ENCODE measurements around the gene GMDS. TPM values are rescaled to one million over a fixed set of nuclear protein-coding genes. Genes with fewer than 3 reads are reported as not detected.
A peak's percentile ranks its signal among the peaks of the same experiment; 100 is the strongest.

Gene GMDS
- total and polyA plus RNA-seq, 2 donors (not counting 3 experiments of a cell fraction or from before 2014, with no cell fraction given) = 9.8 to 23.5 TPM

- no peaks in the 10 kb centered on the region for H3K9me3 ChIP-seq (replicated peaks; ENCODE audit: control insufficient read depth, insufficient read depth, low read length)
- no peaks in the 10 kb centered on the region for H3K27me3 ChIP-seq (ENCODE audit: control insufficient read depth in 2 of 2, insufficient read depth in 2 of 2, low read length in 2 of 2)
- TF ChIP-seq EZH2 (IDR thresholded peaks at IDR 0.05; ENCODE audit: borderline replicate concordance, low read depth, low read length, severe bottlenecking) (no peak), CTCF (IDR thresholded peaks at IDR 0.05; ENCODE audit: extremely low read depth in 1 of 2, insufficient read depth in 1 of 2, low read depth in 1 of 2, low read length in 2 of 2) (no peak), JUN (IDR thresholded peaks at IDR 0.05; ENCODE audit: borderline replicate concordance, insufficient read depth, insufficient read length, low read depth) (peak; percentile 5), MAX (IDR thresholded peaks at IDR 0.05; ENCODE audit: insufficient read depth, insufficient read length) (no peak), POLR2AphosphoS5 (IDR thresholded peaks at IDR 0.05; ENCODE audit: insufficient read depth, low read depth, low read length) (no peak), GATA2 (IDR thresholded peaks at IDR 0.05; ENCODE audit: insufficient read depth, insufficient read length, low read depth, low read length) (peak; percentile 23)
- H3K9ac ChIP-seq (replicated peaks; ENCODE audit: extremely low read depth, insufficient read depth, low read length) = peak overlapping the region; percentile 11
- H2AFZ ChIP-seq (ENCODE audit: low read depth, low read length) = no peak overlapping the region
- H3K79me2 ChIP-seq (ENCODE audit: control insufficient read depth, insufficient read depth, low read length) = no peaks in the 10 kb centered on the region
- BruUV-seq (replicated peaks) = no TSS peak
- peak overlapping the region in 1 of 3 experiments; percentile 3 for H3K4me3 ChIP-seq (replicated peaks in 1 of 3; ENCODE audit: insufficient read depth in 1 of 3, low read depth in 1 of 3, low read length in 3 of 3)
- H3K4me2 ChIP-seq (ENCODE audit: insufficient read depth, low read length) = peak overlapping the region; percentile 60
- ChIA-PET POLR2A (no interaction called here), CTCF (interaction anchor here (1.0 kb wide), 1 partner anchor 75 kb away, joined by 3 read pairs; no protein-coding TSS in a partner anchor)
- peak; percentile 4 for FAIRE-seq
- peak overlapping the region; percentile 39 for H3K27ac ChIP-seq (ENCODE audit: insufficient read depth, low read depth, low read length)
- H3K36me3 ChIP-seq (ENCODE audit: control insufficient read depth in 2 of 2, extremely low read depth in 1 of 2, insufficient read depth in 2 of 2, low read length in 2 of 2) = no peaks in the 10 kb centered on the region
- intact Hi-C loops (cut with micrococcal nuclease) (loop anchor here (5.0 to 10.0 kb wide), 3 partner anchors 241 to 411 kb away; no protein-coding TSS in a partner anchor), dilution Hi-C loops (cut with MboI; ENCODE audit: extremely low pct_ligation_motif_present, low sequenced_read_pairs) (no loop called here)
- DNase-seq (ENCODE audit: low read depth, low spot score) = peak; percentile 79
- H3K9me1 ChIP-seq (replicated peaks; ENCODE audit: control insufficient read depth, extremely low read depth, insufficient read depth, low read length) = peaks cover 3% of the 10 kb centered on the region
- peaks cover 25% of the 10 kb centered on the region for H3K4me1 ChIP-seq (ENCODE audit: control insufficient read depth, extremely low read depth, insufficient read depth, low read length)
- H4K20me1 ChIP-seq (replicated peaks; ENCODE audit: control insufficient read depth, extremely low read depth, insufficient read depth, low read length) = no peaks in the 10 kb centered on the region
Observed at GRCh38 chr6:2028457-2029038, 216.9 kb downstream of the GMDS start.

All from endothelial cell of umbilical vein (primary cell).